WTC11 (cell line): ENCODE results near the gene PRR13.

Experiments used
- ATF2 ChIP-seq: sonication (generic); formaldehyde crosslinking; IDR thresholded peaks from 2 replicates; pipeline ENCODE4 v1.8.1; 2022; ENCODE audit warnings: low read depth, missing genetic modification reagents, borderline replicate concordance
- ATF6 ChIP-seq: sonication (generic); formaldehyde crosslinking; IDR thresholded peaks from 2 replicates; pipeline ENCODE4 v1.8.1; 2023; ENCODE audit warnings: mild to moderate bottlenecking, missing genetic modification reagents
- CBFB ChIP-seq: sonication (generic); formaldehyde crosslinking; IDR thresholded peaks from 2 replicates; pipeline ENCODE4 v1.8.1; 2022; ENCODE audit warnings: mild to moderate bottlenecking, low read depth, missing genetic modification reagents
- CTCF ChIP-seq: fragments of 200-600 bp; IDR thresholded peaks from 2 replicates; pipeline ENCODE4 v1.8.0; 2022; ENCODE audit warnings: antibody characterized with exemption
- FOXP1 ChIP-seq: sonication (generic); formaldehyde crosslinking; IDR thresholded peaks from 2 replicates; pipeline ENCODE4 v1.8.0; 2022; ENCODE audit warnings: missing genetic modification reagents, mild to moderate bottlenecking, moderate library complexity, borderline replicate concordance
- FOXP4 ChIP-seq: sonication (generic); formaldehyde crosslinking; IDR thresholded peaks from 2 replicates; pipeline ENCODE4 v1.8.0; 2022; ENCODE audit warnings: mild to moderate bottlenecking, missing genetic modification reagents
- GTF2I ChIP-seq: fragments of 250-450 bp; sonication (Bioruptor Pico); conservative IDR thresholded peaks from 2 replicates; pipeline ENCODE4 v1.4.0; 2021; ENCODE audit warnings: mild to moderate bottlenecking
- NFYB ChIP-seq: sonication (generic); formaldehyde crosslinking; conservative IDR thresholded peaks from 2 replicates; pipeline ENCODE4 v1.8.0; 2022; ENCODE audit warnings: low read depth, missing genetic modification reagents
- RELA ChIP-seq: sonication (generic); formaldehyde crosslinking; IDR thresholded peaks from 2 replicates; pipeline ENCODE4 v1.8.1; 2022; ENCODE audit warnings: missing genetic modification reagents, mild to moderate bottlenecking, borderline replicate concordance
- USF1 ChIP-seq: sonication (generic); formaldehyde crosslinking; IDR thresholded peaks from 2 replicates; pipeline ENCODE4 v1.8.0; 2022; ENCODE audit warnings: mild to moderate bottlenecking, missing genetic modification reagents
- ZNF281 ChIP-seq: sonication (generic); formaldehyde crosslinking; IDR thresholded peaks from 2 replicates; pipeline ENCODE4 v1.8.0; 2023; ENCODE audit warnings: mild to moderate bottlenecking, missing genetic modification reagents

GRCh38 chr12:53462935-53463334, 21.4 kb downstream of the PRR13 start:
- TF ChIP-seq ZNF281 (CRISPR knock-in tag) (no peak), RELA (CRISPR knock-in tag) (no peak), NFYB (CRISPR knock-in tag) (no peak), FOXP1 (CRISPR knock-in tag) (no peak), USF1 (CRISPR knock-in tag) (no peak), ATF2 (CRISPR knock-in tag) (no peak), GTF2I (CRISPR knock-in tag) (no peak), CTCF (no peak), ATF6 (no peak), FOXP4 (CRISPR knock-in tag) (no peak), CBFB (CRISPR knock-in tag) (no peak)
